Measurements from ENCODE around the gene CAMK2B. TPM values are rescaled to one million over a fixed set of nuclear protein-coding genes. Genes with fewer than 3 reads are reported as not detected.

CAMK2B gene
- total RNA-seq, 1 experiment from 2014 or later, result 0.34 TPM

GRCh38 chr7:44256459-44256858, 68.9 kb downstream of the CAMK2B start:
- no peaks in the 10 kb centered on the region for H3K9me2 ChIP-seq (ENCODE audit: insufficient read depth)
- RAD21 ChIA-PET (ENCODE audit: low non-redundant PET in 1 of 2, low total read pairs in 2 of 2, uncharacterized antibody in 2 of 2, unreplicated experiment in 2 of 2), result no interaction called here

More at GRCh38 chr7:44256459-44256858, 68.9 kb downstream of the CAMK2B start:
- H3K27ac ChIP-seq (ENCODE audit: low read depth, low read length), result no peak overlapping the region
- no peaks in the 10 kb centered on the region for H3K27me3 ChIP-seq (ENCODE audit: insufficient read depth, low read length)
- H3K4me2 ChIP-seq (ENCODE audit: low read length), result no peak overlapping the region
- ATAC-seq (no peak), DNase-seq (ENCODE audit: low read depth, low spot score) (no peak)
- H2AFZ ChIP-seq (ENCODE audit: low read depth, low read length, poor library complexity, severe bottlenecking), result no peak overlapping the region
- POLR2A ChIA-PET, result no interaction called here
- H3K9me3 ChIP-seq (ENCODE audit: control insufficient read depth in 1 of 2, insufficient read depth in 1 of 2, low read depth in 1 of 2, low read length in 2 of 2), result no peaks in the 10 kb centered on the region
- no peak overlapping the region for H3K4me3 ChIP-seq (replicated peaks in 1 of 2; ENCODE audit: low read depth in 1 of 2, low read length in 2 of 2)
- BruUV-seq (replicated peaks), result no TSS peak
- H3K9ac ChIP-seq (ENCODE audit: low read length), result no peak overlapping the region
- no peaks in the 10 kb centered on the region for H3K79me2 ChIP-seq (ENCODE audit: insufficient read depth, low read length)
- intact Hi-C loops (cut with micrococcal nuclease), result no loop called here
- H4K20me1 ChIP-seq (ENCODE audit: insufficient read depth), result no peaks in the 10 kb centered on the region
- no peaks in the 10 kb centered on the region for H3K36me3 ChIP-seq (ENCODE audit: control insufficient read depth in 1 of 2, insufficient read depth in 2 of 2, low read length in 2 of 2)
- CTCF ChIA-PET, result no interaction called here
- TF ChIP-seq EZH2 (IDR thresholded peaks at IDR 0.05) (no peak), JUND (IDR thresholded peaks at IDR 0.05) (no peak), FOSL1 (IDR thresholded peaks at IDR 0.05; ENCODE audit: low read depth) (no peak), ATF3 (IDR thresholded peaks at IDR 0.05) (no peak), POLR2AphosphoS5 (IDR thresholded peaks at IDR 0.05; ENCODE audit: low read depth, low read length) (no peak), TCF7L2 (IDR thresholded peaks at IDR 0.05; ENCODE audit: borderline replicate concordance, extremely low read depth, insufficient read depth, insufficient read length) (no peak), YY1 (IDR thresholded peaks at IDR 0.05; ENCODE audit: extremely low read depth, insufficient replicate concordance, low read depth, low read length) (no peak), REST (IDR thresholded peaks at IDR 0.05; ENCODE audit: low read depth) (no peak), RAD21 (IDR thresholded peaks at IDR 0.05; ENCODE audit: low read depth) (no peak), EZH2phosphoT487 (IDR thresholded peaks at IDR 0.05; ENCODE audit: borderline replicate concordance) (no peak), ZNF274 (IDR thresholded peaks at IDR 0.05; ENCODE audit: low read depth, low read length) (no peak)
- peaks cover 4 to 13% of the 10 kb centered on the region in 2 experiments; a peak in 3 of 4 replicates for H3K4me1 ChIP-seq (ENCODE audit: control insufficient read depth in 1 of 2, insufficient read depth in 2 of 2, low read length in 2 of 2)
